Measurements from ENCODE around the gene MRPL53. TPM values are rescaled to one million over a fixed set of nuclear protein-coding genes. Genes with fewer than 3 reads are reported as not detected.

The MRPL53 gene
- total RNA-seq, 1 experiment from 2014 or later: 65.4 TPM

DNA sequence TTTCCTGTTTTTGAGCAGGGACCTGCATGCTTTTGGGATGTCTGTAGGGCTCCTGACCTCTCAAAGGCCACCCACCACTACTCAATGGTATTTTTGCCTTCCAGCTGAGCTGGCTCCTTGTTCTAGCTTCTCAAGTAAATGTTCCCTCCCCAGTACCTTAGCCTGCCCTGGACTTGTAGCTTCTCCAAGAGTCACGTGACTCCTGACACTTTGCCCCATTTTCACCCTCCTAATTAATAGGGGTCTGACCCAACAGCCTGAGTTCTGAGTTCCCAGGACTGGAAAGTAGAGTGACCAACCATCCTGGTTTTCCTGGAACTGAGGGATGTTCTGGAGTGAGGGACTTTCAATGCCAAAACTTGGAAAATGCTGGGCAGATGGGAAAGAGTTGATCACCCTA lies 23.0 kb upstream of the MRPL53 start:
- Histone ChIP-seq H3K9me3 (ENCODE audit: control insufficient read depth in 1 of 2, insufficient read depth in 1 of 2, low read depth in 1 of 2, low read length in 2 of 2) (no peaks in the 10 kb centered on the region), H3K79me2 (ENCODE audit: insufficient read depth, low read length) (no peaks in the 10 kb centered on the region), H3K4me1 (ENCODE audit: control insufficient read depth in 1 of 2, insufficient read depth in 2 of 2, low read length in 2 of 2) (no peaks in the 10 kb centered on the region), H3K4me3 (replicated peaks in 1 of 2; ENCODE audit: low read depth in 1 of 2, low read length in 2 of 2) (no peak overlapping the region), H3K4me2 (ENCODE audit: low read length) (no peak overlapping the region), H3K27ac (ENCODE audit: low read depth, low read length) (no peak overlapping the region), H3K27me3 (ENCODE audit: insufficient read depth, low read length) (no peaks in the 10 kb centered on the region), H3K9me2 (ENCODE audit: insufficient read depth) (no peaks in the 10 kb centered on the region), H4K20me1 (ENCODE audit: insufficient read depth) (no peaks in the 10 kb centered on the region), H3K36me3 (ENCODE audit: control insufficient read depth in 1 of 2, insufficient read depth in 2 of 2, low read length in 2 of 2) (peaks cover 4 to 17% of the 10 kb centered on the region in 2 experiments; a peak in 2 of 4 replicates), H2AFZ (ENCODE audit: low read depth, low read length, poor library complexity, severe bottlenecking) (no peak overlapping the region), H3K9ac (ENCODE audit: low read length) (no peak overlapping the region)
- BruUV-seq (replicated peaks): TSS peak; percentile 4
- ATAC-seq (no peak), DNase-seq (ENCODE audit: low read depth, low spot score) (no peak)
- RAD21 ChIA-PET (ENCODE audit: low non-redundant PET in 1 of 2, low total read pairs in 2 of 2, uncharacterized antibody in 2 of 2, unreplicated experiment in 2 of 2): no interaction called here
- CTCF ChIA-PET: no interaction called here
- POLR2A ChIA-PET: no interaction called here
- intact Hi-C loops (cut with micrococcal nuclease): no loop called here
- TF ChIP-seq SIN3A (IDR thresholded peaks at IDR 0.05; ENCODE audit: low read depth): no peak
- TF ChIP-seq REST (IDR thresholded peaks at IDR 0.05; ENCODE audit: low read depth): no peak
- no peak for TF ChIP-seq SP1 (IDR thresholded peaks at IDR 0.05; ENCODE audit: low read depth)
- TF ChIP-seq JUND (IDR thresholded peaks at IDR 0.05): no peak
- TF ChIP-seq ELF1 (IDR thresholded peaks at IDR 0.05; ENCODE audit: borderline replicate concordance, low read depth): no peak
- TF ChIP-seq ZFX (IDR thresholded peaks at IDR 0.05): no peak
- TF ChIP-seq TCF7L2 (IDR thresholded peaks at IDR 0.05; ENCODE audit: borderline replicate concordance, extremely low read depth, insufficient read depth, insufficient read length): no peak
- TF ChIP-seq, protein P1, sequence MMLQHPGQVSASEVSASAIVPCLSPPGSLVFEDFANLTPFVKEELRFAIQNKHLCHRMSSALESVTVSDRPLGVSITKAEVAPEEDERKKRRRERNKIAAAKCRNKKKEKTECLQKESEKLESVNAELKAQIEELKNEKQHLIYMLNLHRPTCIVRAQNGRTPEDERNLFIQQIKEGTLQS (IDR thresholded peaks at IDR 0.05): no peak
- TF ChIP-seq SRF (IDR thresholded peaks at IDR 0.05; ENCODE audit: low read depth): no peak
